ENCODE measurements around the gene RCOR3.
"Not testable (repeated sequence)": the region's sequence is repeated elsewhere in the genome, so short reads cannot be mapped to it uniquely, and the experiment has no call there.

The RCOR3 gene

GRCh38 chr1:211259638-211260126, 516 bp downstream of the RCOR3 start:
- H3K4me1 ChIP-seq (ENCODE audit: insufficient read depth, low read length), result peaks cover 31% of the 10 kb centered on the region
- no peaks in the 10 kb centered on the region for H3K9me3 ChIP-seq (ENCODE audit: insufficient read depth, low read length, severe bottlenecking)
- peaks cover 58% of the 10 kb centered on the region for H3K79me2 ChIP-seq (ENCODE audit: insufficient read depth, low read length)
- H3K27me3 ChIP-seq (ENCODE audit: insufficient read depth, low read length, poor library complexity), result no peaks in the 10 kb centered on the region
- peak overlapping the region; percentile 100 for H3K27ac ChIP-seq (ENCODE audit: low read length)
- peak overlapping the region; percentile 94 for H3K4me2 ChIP-seq (ENCODE audit: insufficient read depth, low read length)
- peak; percentile 44 for ATAC-seq (ENCODE audit: insufficient read depth, low read depth)
- peak; percentile 87 for DNase-seq
- TF ChIP-seq CTCF (IDR thresholded peaks at IDR 0.05; ENCODE audit: borderline replicate concordance, extremely low read depth, low read length, poor library complexity, severe bottlenecking), result no peak
- TF ChIP-seq EZH2 (IDR thresholded peaks at IDR 0.05; ENCODE audit: borderline replicate concordance, low read depth, low read length, severe bottlenecking), result no peak
- H3K36me3 ChIP-seq (ENCODE audit: insufficient read depth, low read length), result peaks cover 3% of the 10 kb centered on the region
- H3K4me3 ChIP-seq (ENCODE audit: low read depth in 1 of 2, low read length in 2 of 2), result peak overlapping the region; percentile 98 to 99; a peak in 3 of 4 replicates
- peaks cover 5% of the 10 kb centered on the region; the same call in 1 of the 2 replicates for H4K20me1 ChIP-seq (ENCODE audit: insufficient read depth, low read length)
- H2AFZ ChIP-seq (ENCODE audit: low read depth, low read length), result peak overlapping the region; percentile 100
- H3K9ac ChIP-seq (ENCODE audit: low read depth, low read length), result peak overlapping the region; percentile 100

GRCh38 chr1:211260141-211261107, 1.3 kb downstream of the RCOR3 start:
- ATAC-seq (ENCODE audit: insufficient read depth, low read depth) (peak; percentile 66), DNase-seq (peak; percentile 86)
- Histone ChIP-seq H3K4me3 (ENCODE audit: low read depth in 1 of 2, low read length in 2 of 2) (peak overlapping the region; percentile 98 to 99), H3K9ac (ENCODE audit: low read depth, low read length) (peak overlapping the region; percentile 80), H3K9me3 (ENCODE audit: insufficient read depth, low read length, severe bottlenecking) (no peaks in the 10 kb centered on the region), H3K27me3 (ENCODE audit: insufficient read depth, low read length, poor library complexity) (no peaks in the 10 kb centered on the region), H3K27ac (ENCODE audit: low read length) (peak overlapping the region; percentile 91), H3K79me2 (ENCODE audit: insufficient read depth, low read length) (peaks cover 64% of the 10 kb centered on the region), H3K36me3 (ENCODE audit: insufficient read depth, low read length) (peaks cover 3% of the 10 kb centered on the region), H4K20me1 (ENCODE audit: insufficient read depth, low read length) (peaks cover 5% of the 10 kb centered on the region; the same call in 1 of the 2 replicates), H2AFZ (ENCODE audit: low read depth, low read length) (peak overlapping the region; percentile 91), H3K4me2 (ENCODE audit: insufficient read depth, low read length) (peak overlapping the region; percentile 94), H3K4me1 (ENCODE audit: insufficient read depth, low read length) (peaks cover 31% of the 10 kb centered on the region)
- TF ChIP-seq EZH2 (IDR thresholded peaks at IDR 0.05; ENCODE audit: borderline replicate concordance, low read depth, low read length, severe bottlenecking) (no peak), CTCF (IDR thresholded peaks at IDR 0.05; ENCODE audit: borderline replicate concordance, extremely low read depth, low read length, poor library complexity, severe bottlenecking) (no peak)

- peaks cover 65% of the 10 kb centered on the region for H3K79me2 ChIP-seq (ENCODE audit: insufficient read depth, low read length)
- peaks cover 3% of the 10 kb centered on the region for H3K36me3 ChIP-seq (ENCODE audit: insufficient read depth, low read length)
- peak overlapping the region; percentile 91 for H2AFZ ChIP-seq (ENCODE audit: low read depth, low read length)
Observed at GRCh38 chr1:211261229-211261628, 2.1 kb downstream of the RCOR3 start.

GRCh38 chr1:211263022-211263421, 3.9 kb downstream of the RCOR3 start:
- Histone ChIP-seq H3K4me1 (ENCODE audit: insufficient read depth, low read length) (peaks cover 24% of the 10 kb centered on the region), H3K79me2 (ENCODE audit: insufficient read depth, low read length) (peaks cover 69% of the 10 kb centered on the region), H3K36me3 (ENCODE audit: insufficient read depth, low read length) (peaks cover 18% of the 10 kb centered on the region)
- not testable (repeated sequence) for H4K20me1 ChIP-seq (ENCODE audit: insufficient read depth, low read length); DNase-seq; H3K4me3 ChIP-seq (ENCODE audit: low read depth in 1 of 2, low read length in 2 of 2); H3K9me3 ChIP-seq (ENCODE audit: insufficient read depth, low read length, severe bottlenecking); H3K9ac ChIP-seq (ENCODE audit: low read depth, low read length); H3K27ac ChIP-seq (ENCODE audit: low read length); H2AFZ ChIP-seq (ENCODE audit: low read depth, low read length); H3K27me3 ChIP-seq (ENCODE audit: insufficient read depth, low read length, poor library complexity); ATAC-seq (ENCODE audit: insufficient read depth, low read depth); H3K4me2 ChIP-seq (ENCODE audit: insufficient read depth, low read length)

More at GRCh38 chr1:211261229-211261628, 2.1 kb downstream of the RCOR3 start:
- peak overlapping the region; percentile 80 for H3K9ac ChIP-seq (ENCODE audit: low read depth, low read length)
- H3K27me3 ChIP-seq (ENCODE audit: insufficient read depth, low read length, poor library complexity), result no peaks in the 10 kb centered on the region
- peak overlapping the region; percentile 98 to 99 for H3K4me3 ChIP-seq (ENCODE audit: low read depth in 1 of 2, low read length in 2 of 2)
- no peak for ATAC-seq (ENCODE audit: insufficient read depth, low read depth)
- peak overlapping the region; percentile 91 for H3K27ac ChIP-seq (ENCODE audit: low read length)
- peaks cover 31% of the 10 kb centered on the region for H3K4me1 ChIP-seq (ENCODE audit: insufficient read depth, low read length)
- peak overlapping the region; percentile 94 for H3K4me2 ChIP-seq (ENCODE audit: insufficient read depth, low read length)
- no peak for DNase-seq
- peaks cover 5% of the 10 kb centered on the region; the same call in 1 of the 2 replicates for H4K20me1 ChIP-seq (ENCODE audit: insufficient read depth, low read length)
- H3K9me3 ChIP-seq (ENCODE audit: insufficient read depth, low read length, severe bottlenecking), result no peaks in the 10 kb centered on the region
- no peak for TF ChIP-seq CTCF (IDR thresholded peaks at IDR 0.05; ENCODE audit: borderline replicate concordance, extremely low read depth, low read length, poor library complexity, severe bottlenecking)
- no peak for TF ChIP-seq EZH2 (IDR thresholded peaks at IDR 0.05; ENCODE audit: borderline replicate concordance, low read depth, low read length, severe bottlenecking)

Data from DND-41 (cell line).